ENCODE measurements around the gene SLK.

Gene SLK

GRCh38 chr10:104074505-104074904 lies 107.6 kb downstream of the SLK start:
- Histone ChIP-seq H3K27ac (no peak overlapping the region), H3K36me3 (no peaks in the 10 kb centered on the region), H3K4me3 (ENCODE audit: low read depth, low read length) (no peak overlapping the region), H3K27me3 (ENCODE audit: insufficient read depth, low read depth, severe bottlenecking) (no peaks in the 10 kb centered on the region), H3K9me3 (ENCODE audit: severe bottlenecking) (no peaks in the 10 kb centered on the region)
- DNase-seq = no peak
- TF ChIP-seq CTCF (IDR thresholded peaks at IDR 0.05; ENCODE audit: low read depth, low read length) = no peak

GRCh38 chr10:104076743-104077160 lies 109.8 kb downstream of the SLK start:
- H3K36me3 ChIP-seq = no peaks in the 10 kb centered on the region
- H3K4me3 ChIP-seq (ENCODE audit: low read depth, low read length) = no peak overlapping the region
- H3K27ac ChIP-seq = no peak overlapping the region
- no peak for DNase-seq
- no peaks in the 10 kb centered on the region for H3K27me3 ChIP-seq (ENCODE audit: insufficient read depth, low read depth, severe bottlenecking)
- no peak for TF ChIP-seq CTCF (IDR thresholded peaks at IDR 0.05; ENCODE audit: low read depth, low read length)
- H3K9me3 ChIP-seq (ENCODE audit: severe bottlenecking) = no peaks in the 10 kb centered on the region

GRCh38 chr10:104077247-104077646 lies 110.3 kb downstream of the SLK start:
- Histone ChIP-seq H3K27me3 (ENCODE audit: insufficient read depth, low read depth, severe bottlenecking) (no peaks in the 10 kb centered on the region), H3K27ac (no peak overlapping the region), H3K4me3 (ENCODE audit: low read depth, low read length) (no peak overlapping the region), H3K9me3 (ENCODE audit: severe bottlenecking) (no peaks in the 10 kb centered on the region), H3K36me3 (no peaks in the 10 kb centered on the region)
- no peak for DNase-seq
- TF ChIP-seq CTCF (IDR thresholded peaks at IDR 0.05; ENCODE audit: low read depth, low read length) = no peak

GRCh38 chr10:104077663-104078151 lies 110.8 kb downstream of the SLK start:
- DNase-seq = no peak
- Histone ChIP-seq H3K36me3 (no peaks in the 10 kb centered on the region), H3K9me3 (ENCODE audit: severe bottlenecking) (no peaks in the 10 kb centered on the region), H3K27me3 (ENCODE audit: insufficient read depth, low read depth, severe bottlenecking) (no peaks in the 10 kb centered on the region), H3K4me3 (ENCODE audit: low read depth, low read length) (no peak overlapping the region), H3K27ac (no peak overlapping the region)
- TF ChIP-seq CTCF (IDR thresholded peaks at IDR 0.05; ENCODE audit: low read depth, low read length) = no peak

Data from WERI-Rb-1 (cell line).